Activated T-cell treated with anti-CD3 and anti-CD28 coated beads, Interleukin-2, amount 50 U/mL, for 48 hours (primary cell): ENCODE measurements around the gene FOXP1.
"Not testable (repeated sequence)": the region's sequence is repeated elsewhere in the genome, so short reads cannot be mapped to it uniquely, and the experiment has no call there.

ENCODE experiments used
- DNase-seq, 2 experiments: peaks; one replicate each; pipeline ENCODE4 v3.0.0-alpha.2; 2020

The FOXP1 gene

GRCh38 chr3:70988111-70988510, 595.4 kb downstream of the FOXP1 start:
- no peak for DNase-seq

DNA sequence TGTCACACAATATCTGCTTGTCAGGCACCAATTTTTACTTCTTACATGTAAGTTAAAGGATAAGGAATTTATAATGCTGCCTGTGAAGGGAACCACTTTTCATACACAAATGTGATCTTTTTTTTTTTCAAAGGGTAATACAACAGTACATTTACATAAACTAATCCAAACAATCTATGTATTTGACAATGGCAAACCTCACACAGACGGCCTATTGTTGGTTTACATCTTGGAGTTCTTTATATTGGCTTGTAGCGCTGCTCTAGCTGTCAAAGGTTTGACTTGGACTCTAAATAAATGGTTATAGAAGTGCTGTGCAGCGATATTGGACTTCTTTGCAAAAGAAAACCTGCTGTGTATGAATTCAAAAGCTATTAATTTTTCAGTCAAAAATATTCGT, 598.0 kb downstream of the FOXP1 start:
- DNase-seq: no peak

DNA sequence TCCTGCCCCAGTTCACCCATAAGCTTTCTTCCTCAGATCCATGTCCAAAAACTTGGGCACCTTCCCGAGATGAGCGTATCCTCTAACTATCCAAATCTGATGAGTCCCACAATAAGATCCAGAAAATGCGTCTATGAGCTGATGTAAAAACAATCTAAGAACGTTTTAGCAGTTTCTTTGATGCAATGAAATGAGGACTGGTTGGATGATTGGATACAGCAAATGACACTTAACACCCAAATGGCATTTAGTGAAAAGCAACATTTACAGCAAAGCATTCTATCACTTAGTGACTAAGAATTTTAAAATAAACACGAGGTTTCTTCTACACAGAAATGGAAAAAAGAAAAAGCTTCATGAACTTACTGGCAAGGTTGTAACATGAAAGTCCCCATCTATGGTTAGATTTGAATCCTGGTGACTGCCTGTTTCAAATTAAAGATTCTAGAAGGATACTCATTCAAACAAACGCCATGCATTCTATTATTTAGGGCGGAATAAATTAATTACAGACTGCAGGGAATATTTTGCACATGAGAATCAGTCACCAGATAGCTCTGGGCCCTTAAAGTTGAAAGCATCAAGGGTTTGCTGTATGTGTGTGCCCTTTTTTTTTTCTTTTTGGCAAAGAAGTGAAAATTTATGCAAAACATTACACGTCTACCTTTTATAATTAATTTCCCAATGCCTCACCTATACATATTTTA, 598.6 kb downstream of the FOXP1 start:
- DNase-seq: no peak

DNA sequence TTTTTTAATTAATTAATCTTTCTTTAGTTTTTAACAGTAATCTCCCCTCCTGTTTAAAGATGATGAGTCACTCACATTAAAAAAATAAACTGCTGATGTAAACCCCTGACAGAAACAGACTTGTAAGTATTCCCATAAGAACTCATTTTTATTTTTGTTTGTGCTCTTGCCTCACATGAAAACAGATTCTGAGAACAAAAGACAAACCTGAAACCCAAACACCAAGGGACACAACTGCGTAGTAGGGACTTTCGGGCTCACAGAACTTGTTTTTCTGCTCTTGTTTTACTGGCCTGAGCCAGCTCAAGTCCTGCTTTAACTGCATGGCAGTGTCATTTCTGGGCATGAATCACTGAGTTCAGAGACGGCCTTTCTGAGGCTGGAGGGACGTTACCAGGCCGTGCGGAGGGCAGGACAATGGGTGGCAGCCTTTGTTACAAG, 600.8 kb downstream of the FOXP1 start:
- DNase-seq: peak; percentile 41 to 52

DNA sequence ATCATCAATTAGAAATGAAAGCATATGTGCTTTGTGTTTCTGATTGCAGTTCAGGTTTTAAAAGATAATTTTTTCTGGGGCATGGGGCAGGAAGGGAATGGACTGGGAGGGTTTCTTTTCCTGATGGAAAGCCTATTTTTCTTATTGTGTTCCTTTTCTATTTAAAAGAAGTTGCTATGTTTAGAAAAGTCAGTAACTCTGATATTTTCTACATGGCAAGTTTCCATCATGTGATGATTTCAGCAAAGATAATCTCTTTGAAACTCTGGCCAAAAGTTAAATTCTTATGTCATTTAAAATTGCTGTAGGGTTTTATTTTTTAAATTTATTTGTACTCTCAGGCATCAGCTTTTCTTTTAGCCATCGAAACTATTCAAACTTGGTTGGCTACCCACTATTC, 601.2 kb downstream of the FOXP1 start:
- no peak for DNase-seq

GRCh38 chr3:70981231-70981880, 602.2 kb downstream of the FOXP1 start:
- DNase-seq: no peak

DNA sequence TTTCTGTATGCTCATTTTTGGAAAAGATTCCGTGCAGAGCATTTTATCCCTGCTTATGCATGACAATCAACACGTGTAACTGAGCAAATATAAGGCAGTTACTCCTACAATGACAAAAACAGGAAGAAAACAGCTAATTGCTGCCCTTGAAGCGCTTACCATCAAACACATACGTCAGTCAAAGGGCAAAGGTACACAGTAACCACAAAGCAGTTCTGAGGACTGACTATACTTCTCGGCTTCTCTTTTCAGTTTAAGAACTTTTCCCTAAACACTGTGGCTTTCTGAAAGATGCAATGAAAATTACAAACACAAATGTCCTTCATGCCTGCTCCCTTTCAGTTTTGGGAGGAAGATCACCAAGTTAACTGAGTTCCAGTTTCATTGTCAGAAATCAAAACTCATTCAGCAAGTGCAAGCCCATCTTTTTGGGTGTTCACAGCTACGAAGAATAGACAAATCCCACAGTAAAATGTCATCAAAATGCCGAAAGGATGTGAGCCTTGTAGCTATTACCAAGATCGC, 602.8 kb downstream of the FOXP1 start:
- no peak for DNase-seq

DNA sequence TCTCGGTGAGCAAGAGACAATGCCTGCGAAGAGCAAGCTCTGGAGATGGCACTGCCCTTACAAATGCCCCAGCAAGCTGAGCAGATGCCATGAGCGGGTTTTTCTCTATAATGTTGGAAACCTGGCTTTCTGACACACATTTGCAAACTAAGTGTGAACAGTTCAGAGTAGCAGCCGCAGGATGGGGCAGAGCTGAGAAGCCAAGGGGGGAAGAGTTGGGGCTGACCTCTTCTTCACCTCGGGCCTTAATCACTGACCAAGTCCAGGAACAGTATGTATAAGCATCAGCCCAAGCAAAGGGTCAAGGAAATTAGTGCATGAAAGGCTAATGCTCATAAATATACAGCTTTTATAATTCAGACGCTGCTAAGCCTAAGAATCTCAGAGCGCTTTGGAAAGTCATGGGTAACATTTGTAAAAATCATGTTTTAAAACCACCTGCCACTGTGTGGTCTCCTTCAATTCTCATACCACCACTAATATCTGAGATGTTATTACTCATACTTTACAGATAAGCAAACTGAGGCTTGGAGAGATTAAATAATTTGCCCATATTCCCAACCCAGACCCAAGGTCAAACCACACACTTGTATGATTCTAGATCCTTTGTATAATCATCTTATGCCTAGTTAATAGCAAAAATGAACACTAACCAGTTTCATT, 603.4 kb downstream of the FOXP1 start:
- DNase-seq: no peak

DNA sequence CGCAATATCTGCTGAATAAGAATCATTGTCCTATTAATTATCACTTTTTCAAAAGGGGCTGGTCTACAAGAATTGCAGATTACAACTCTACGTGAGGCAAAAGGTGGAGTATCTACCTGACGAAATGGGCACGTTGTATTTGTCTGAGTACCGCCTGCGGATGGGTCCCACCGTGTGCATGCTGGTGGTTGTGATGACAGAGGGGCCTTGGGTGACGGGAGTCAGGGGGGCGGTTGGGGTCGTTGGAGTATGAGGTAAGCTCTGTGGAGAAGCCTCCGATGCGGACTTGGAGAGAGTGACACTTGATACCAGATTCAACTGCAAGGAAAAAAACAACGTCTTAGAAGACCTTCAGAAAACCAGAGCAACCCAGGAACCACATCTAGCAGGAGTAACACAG, 605.8 kb downstream of the FOXP1 start:
- DNase-seq: no peak

DNA sequence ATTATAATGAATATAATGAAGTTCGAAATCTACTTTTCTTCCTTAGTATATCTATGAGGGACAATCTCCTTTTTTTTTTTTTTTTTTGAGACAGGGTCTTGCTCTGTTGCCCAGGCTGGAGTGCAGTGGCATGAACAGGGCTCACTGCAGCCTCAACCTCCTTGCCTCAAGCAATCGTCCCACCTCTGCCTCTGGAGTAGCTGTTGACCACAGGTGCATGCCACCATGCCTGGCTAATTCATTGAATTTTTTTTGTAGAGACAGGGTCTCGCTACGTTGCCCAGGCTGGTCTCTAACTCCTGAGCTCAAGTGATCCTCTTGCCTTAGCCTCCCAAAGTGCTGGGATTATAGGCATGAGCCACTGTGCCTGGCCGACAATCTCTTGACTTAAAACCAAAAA, 607.5 kb downstream of the FOXP1 start:
- not testable (repeated sequence) for DNase-seq

DNA sequence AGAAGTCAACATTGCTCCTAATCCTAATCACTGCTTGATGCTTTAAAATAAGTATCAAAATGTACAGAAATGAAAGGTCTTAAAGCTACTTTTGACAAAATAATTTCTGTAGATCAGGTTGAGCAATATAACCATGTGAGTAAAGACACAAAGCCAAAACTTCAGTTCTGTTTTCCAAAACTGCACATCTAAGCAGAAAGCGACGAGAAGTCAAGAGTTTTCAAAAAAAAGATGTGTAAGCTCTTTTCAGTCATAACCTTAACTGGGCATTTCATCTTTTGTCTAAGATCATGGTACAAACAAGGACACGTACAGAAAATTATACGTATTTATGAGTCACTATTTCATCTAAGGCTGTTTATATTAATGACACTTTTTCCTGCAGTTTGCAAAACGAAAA, 608.8 kb downstream of the FOXP1 start:
- no peak for DNase-seq

DNA sequence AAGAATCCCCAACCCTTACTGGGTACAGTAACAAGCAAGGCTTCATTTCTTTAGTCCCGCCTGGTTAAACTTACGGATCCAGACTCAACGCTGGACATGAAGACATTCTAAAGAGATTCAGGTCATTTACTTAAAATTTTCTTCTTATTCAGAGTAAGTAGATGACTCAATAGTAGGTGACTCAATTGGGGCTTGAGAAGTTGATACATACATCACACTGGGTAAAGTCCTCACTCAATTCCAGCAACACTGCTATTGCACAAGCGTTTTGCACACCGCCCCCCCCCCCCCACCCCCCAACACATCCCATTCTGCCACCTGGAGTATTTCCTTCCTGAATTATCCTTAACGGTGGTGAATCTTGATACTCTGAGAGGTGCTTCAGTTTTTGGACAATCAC, 610.0 kb downstream of the FOXP1 start:
- no peak for DNase-seq

GRCh38 chr3:70972855-70973254, 610.7 kb downstream of the FOXP1 start:
- DNase-seq: no peak

- DNase-seq: no peak
Measured at GRCh38 chr3:70970952-70971351, 612.6 kb downstream of the FOXP1 start.

GRCh38 chr3:70970171-70970570, 613.4 kb downstream of the FOXP1 start:
- DNase-seq: no peak

DNA sequence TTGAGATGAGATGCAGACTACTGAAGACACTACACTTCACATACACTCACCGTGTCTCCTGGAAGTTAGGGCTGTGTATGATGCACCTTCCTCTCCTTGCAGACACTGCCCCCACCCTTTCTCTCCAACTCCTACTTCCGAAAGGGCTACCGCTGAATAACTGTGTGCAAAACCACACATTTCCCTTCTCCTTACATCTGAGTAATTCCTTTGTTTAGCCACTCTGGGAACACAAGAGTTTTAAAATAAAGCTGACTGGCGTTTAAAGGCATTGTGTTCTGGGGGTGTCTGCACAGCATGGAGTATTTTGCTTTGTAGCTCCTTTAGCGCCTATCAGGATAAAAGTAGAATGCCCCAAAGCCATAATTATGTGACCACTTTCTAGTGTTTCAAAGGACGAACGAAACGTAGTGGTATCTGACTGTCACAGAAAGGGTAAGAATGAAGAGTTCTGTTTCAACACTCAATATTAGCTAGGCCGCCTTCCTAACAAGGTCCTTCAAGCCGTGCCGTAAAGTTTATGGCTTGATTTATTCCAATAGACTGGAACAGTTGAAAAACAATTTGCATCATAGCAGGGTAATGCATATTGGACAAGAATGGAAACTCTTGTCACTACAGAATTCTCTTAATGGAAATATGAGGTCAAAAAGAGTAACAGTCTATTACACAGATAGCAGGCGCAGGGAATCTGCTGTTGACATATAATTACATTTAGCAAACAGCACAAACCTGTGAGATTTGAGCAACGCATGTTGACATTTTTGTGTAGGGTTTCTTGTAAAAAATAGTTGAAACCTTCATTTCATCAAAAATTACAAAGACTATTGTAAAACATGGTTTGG, 619.9 kb downstream of the FOXP1 start:
- DNase-seq: no peak

DNA sequence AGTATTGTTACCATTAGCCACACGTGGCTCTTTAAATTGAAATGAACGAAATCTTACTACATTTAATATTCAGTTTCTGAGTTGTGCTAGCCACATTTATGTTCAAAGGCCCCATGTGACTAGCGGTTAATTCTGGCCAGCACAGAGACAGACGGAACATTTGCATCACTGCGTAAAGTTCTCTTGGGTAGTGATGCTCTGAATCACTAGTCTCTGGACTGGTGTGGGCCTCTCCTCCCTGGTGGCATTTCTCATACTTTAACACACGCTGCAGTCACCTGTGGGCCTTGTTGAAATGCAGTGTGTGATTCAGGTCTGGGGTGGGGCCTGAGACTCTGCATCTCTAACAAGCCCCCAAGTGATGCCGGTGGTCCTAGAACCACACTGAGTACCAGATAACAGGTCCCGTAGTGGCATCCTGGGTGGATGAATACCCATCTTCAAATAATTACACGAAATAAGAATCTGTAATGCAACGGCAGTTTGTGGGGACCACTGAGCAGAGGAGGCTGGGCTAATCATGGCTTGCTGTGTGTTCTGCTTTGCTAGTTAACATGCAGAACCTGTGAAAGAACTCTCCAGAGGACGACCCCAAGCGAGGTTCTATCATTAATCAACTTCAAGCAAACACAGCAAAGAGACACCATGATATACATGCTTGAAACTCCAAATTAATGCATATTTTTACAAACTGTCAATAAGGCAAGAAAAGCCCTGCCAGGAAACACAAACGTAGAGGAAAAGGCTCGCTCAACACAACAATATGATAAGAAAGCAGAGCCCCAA, 623.8 kb downstream of the FOXP1 start:
- no peak for DNase-seq

GRCh38 chr3:70952033-70952747, 631.3 kb downstream of the FOXP1 start:
- no peak for DNase-seq

GRCh38 chr3:70951316-70951715, 632.2 kb downstream of the FOXP1 start:
- no peak for DNase-seq

- DNase-seq: no peak
Measured at GRCh38 chr3:70947579-70947978, 635.9 kb downstream of the FOXP1 start.

GRCh38 chr3:70943886-70944285, 639.6 kb downstream of the FOXP1 start:
- no peak for DNase-seq
